ENCODE measurements around the gene USP13.

USP13 gene

DNA sequence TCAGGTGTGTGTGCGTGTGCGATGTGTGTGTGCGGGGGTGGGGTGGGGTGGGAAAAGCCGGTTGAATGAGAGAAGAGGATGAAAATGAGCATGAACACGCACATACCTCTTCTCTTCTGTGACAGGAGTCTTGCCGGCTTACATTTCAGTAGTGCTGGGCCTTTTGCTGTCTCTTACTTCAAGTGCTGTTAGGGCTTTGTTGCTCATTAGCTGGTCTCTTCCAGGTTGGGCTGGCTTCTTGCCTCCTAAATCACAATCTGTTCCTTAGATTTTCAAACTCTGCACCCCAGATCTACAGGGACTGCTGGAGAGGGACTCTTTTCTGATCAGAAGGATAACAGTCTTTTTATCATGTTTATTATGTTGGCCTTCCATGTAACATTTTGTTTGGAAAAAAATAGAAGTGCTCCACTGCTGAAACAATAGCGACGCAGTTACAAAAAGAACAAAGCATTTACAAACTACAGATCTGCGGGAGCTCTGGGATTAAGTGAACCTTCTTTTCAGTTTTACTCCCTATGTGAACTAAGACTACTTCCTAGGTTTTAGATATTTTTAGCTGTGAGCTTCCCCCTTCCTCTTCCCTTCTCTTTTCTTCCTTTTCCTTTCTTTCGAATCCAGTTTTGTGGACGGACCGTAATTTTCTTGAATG lies 48.5 kb downstream of the USP13 start:
- no peak for DNase-seq

DNA sequence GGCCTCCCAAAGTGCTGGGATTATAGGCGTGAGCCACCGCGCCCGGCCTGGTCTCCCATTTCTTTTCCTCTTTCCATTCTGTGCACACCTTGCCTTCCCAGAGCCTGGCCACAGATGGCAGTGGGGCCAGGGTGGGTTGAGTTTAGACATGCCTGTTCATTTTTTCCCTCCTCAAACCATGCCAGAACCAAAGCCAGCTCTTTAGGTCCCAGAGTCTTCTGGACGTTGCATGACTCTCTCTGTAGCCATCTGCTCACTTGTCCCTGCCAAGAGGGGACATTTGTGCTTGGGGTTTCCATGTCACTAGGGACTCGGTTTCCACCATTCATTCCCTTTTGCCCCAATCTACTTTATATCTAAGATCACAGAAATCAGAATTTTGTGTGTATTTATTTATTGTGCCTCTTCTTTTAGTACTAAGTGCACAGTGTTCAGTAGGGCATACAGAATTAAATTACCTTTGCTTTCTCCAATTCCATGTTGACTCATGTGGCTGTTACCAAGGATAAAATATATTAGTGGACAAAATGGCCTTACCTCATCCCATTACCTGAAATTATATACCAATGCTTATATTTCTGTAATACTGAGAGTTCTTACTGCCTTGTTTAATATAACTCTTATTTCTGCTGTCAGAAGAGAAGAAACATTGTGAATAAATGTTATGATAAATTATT lies 49.6 kb downstream of the USP13 start:
- no peak for DNase-seq

DNA sequence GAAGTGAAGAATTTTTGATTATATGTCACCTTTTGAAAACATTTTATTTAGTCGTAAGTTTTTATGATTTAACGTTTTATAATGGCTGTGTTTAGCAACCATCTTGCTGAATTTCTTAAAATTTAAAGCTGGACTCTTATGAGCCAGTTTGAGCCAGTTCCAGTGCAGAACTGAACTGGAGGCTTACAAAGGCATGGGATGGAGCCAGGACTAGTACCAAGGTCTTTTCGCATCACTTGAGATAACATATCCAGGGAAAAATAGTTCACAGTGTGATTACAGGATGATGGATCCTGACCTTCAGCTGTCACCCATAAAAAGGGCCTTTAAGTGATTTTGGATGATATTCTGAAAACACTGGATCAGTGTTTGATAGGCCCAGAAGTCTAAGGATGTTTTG lies 51.0 kb downstream of the USP13 start:
- no peak for DNase-seq

DNA sequence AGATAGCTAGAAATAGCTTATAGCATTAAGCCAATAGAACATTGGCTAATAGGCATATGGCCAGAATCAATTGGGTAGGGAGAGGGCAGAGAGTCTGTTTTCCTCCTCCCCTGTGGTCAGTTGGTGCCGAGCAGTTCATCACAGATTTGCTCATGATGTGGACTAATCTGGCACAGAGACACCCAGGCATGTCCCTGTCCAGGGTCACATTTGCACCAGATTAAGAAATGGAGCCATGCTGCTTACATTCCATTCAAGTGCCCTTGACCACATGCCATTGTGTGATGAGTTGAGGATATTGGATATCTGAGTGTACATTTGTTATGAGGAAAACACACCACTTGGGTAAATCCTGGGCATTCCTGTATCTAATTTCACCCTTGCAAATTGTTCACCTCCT lies 53.4 kb downstream of the USP13 start:
- DNase-seq: peak; percentile 21

DNA sequence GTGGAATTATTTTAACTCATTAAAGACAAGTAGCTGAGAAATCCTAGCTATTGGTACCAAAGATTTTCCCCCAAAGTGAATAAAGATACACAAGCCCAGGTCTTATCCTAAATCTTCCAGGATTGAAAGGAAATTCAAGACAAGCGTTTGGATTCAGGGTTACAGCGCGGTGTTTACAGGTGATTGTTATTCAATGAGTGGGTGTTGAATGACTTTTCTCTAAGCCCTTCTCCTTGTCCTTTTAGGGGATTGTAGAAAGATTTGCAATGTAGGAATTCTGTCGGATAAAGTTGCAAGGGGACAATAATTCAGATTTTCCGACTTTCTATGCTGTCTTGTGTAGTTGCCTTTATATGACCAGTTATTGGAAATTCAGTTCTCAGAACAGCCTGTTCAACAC lies 57.2 kb downstream of the USP13 start:
- DNase-seq: no peak

DNA sequence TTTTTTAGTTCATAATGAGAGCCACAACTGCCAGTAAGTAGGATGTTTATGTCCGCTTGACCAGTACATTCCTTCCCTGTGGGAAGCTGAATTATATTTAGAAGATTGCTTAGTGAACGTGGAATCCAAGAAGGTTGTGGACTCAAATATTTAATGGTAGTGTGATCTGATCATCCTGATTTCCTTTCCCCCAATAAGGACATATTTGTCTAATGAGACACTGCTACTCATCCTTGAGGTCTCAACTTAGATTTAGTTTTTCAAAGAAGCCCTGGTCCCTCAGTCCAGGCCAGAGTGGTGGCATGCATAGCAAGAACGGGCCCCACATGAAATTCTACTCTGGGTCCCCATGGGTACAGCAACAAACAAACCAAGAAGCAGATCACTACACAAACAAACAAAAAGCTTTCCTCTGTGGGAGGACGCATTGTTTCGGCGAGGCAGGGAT lies 60.8 kb downstream of the USP13 start:
- peak; percentile 89 for DNase-seq

DNA sequence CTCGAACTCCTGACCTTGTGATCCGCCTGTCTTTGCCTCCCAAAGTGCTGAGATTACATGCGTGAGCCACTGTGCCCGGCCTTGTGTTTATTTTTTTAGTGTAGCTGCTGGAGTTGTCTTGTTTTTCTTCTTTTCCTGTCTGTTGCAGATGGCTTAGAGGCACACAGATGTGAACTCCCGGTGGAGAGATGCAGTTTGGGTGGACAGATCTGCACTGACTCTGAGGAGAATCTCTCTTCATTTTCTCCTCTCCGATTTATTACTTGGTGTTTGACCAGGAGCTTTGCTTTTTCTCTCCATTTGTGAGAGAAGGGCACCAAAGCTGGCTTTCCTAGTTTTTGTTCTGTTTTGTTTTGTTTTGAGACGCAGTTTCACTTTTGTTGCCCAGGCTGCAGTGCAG lies 62.7 kb downstream of the USP13 start:
- DNase-seq: no peak

DNA sequence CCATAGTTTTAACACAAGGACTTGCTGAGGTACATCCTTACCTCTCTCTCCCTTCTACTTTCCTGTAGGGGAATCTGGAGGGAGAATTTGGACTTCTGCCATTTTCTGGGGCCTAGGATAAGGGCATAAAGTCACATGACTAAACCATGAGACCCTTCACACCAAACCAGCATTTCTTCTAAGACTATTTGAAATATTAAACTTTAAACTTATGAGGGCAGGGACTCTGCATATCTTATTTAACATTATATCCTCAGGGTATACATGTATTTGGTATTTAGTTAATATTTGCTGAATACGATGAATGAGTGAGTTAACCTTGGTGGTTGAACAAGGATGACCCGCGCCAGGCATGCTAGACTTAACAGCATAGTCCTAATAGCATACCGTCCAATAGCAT lies 63.4 kb downstream of the USP13 start:
- no peak for DNase-seq

DNA sequence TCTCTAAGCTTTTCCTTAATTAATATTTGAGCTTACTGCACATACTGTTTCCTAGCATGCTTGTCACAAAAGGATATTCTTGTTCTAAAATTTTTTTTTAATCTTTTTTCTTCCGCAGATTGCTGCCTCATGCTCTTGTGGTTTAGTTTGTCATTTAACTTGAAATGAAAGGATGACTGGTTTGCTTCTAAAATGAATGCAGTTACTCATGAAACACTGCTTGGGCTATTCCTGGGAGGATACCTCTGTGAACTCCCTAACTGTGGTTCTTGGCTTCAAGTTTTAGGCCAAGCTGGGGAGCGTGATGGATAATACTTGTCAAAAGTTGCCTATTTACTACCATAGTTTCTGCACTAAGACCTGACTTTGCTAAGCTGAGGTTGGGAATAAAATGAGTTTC lies 64.0 kb downstream of the USP13 start:
- DNase-seq: peak; percentile 82

DNA sequence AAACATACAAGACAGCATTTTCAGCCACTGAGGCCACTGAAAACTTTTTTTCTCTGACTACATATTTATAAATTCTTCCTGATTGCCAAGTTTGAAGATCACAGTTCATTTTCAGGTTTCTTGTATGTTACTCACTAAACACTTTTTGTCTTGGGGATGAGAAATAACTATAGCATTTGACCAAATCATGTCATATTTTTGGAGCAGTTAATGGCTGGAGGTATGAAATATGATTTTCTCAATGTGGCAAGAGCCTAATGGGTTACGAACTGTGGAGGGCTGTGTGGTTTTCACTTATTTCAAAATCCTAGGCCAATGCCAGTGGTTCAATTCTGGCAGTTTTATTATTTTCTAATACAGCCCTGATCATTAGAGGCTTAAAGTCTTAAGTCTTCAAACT lies 64.4 kb downstream of the USP13 start:
- DNase-seq: peak; percentile 45

DNA sequence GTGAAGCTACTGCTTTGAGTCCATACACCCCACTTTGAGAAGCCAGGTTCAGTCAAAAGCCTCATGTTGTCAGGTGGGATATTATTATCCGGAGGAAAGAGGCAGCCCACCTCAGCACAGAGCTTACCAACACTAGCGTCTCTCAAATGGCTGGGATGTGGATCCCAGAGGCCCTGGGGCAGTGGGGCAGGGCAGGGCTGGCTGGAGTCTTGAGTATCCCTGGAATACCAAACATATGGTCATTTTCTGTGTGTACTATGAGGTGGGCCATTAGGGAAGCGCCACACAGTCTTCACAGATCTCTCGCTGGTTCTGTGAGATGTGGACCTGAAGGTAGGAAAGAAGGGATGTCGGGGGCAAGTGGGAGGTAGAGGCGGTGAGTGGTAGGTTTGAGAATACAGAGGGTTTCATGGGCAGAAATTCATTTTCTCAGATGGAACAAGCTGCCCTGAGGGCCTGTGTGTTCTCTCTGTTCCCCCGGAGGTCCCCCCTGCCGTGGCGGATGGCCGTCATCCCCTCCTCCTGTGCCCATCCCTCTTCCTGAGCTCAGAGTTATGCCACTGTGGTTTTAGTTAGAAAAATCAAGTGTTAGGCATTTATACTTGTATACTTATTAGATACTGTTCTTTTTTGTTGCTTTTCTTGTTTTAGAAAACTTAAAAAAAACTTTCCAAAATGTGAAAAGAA lies 66.4 kb downstream of the USP13 start:
- DNase-seq: no peak

DNA sequence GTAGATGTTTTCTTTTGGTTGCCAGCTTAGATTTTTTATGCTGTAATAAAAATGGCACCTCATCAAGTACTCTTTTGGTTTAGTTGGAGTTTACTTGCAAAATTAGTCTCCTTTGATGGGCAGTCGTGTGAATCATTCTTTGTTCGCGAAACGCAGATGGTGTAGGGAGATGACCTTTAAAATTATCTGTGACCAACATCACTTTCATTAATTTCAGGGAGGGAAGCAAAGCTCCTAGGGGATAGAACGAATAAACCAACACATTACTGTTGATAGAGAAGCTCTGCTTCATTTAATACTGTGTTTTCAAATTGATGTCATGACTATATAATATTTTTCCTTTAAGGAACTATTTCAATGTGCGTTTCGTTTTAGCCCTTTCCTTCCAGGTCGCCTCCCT lies 67.4 kb downstream of the USP13 start:
- no peak for DNase-seq

DNA sequence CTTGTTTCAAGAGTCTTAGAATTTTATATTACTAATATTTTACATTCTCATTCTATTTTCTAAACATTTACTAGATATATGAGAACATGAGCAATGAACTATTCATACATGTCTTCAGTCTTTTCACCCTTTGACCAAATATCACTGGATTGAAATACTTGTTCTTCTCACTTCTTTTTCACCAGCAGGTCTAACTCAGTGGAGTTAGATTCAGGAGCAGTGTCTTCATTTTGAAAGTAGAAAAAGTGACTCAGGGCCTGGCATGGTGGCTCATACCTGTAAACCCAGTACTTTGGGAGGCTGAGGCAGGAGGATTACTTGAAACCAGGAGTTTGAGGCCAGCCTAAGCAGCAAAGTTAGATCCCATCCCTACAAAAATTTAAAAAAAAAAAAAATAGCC lies 70.8 kb downstream of the USP13 start:
- no peak for DNase-seq

DNA sequence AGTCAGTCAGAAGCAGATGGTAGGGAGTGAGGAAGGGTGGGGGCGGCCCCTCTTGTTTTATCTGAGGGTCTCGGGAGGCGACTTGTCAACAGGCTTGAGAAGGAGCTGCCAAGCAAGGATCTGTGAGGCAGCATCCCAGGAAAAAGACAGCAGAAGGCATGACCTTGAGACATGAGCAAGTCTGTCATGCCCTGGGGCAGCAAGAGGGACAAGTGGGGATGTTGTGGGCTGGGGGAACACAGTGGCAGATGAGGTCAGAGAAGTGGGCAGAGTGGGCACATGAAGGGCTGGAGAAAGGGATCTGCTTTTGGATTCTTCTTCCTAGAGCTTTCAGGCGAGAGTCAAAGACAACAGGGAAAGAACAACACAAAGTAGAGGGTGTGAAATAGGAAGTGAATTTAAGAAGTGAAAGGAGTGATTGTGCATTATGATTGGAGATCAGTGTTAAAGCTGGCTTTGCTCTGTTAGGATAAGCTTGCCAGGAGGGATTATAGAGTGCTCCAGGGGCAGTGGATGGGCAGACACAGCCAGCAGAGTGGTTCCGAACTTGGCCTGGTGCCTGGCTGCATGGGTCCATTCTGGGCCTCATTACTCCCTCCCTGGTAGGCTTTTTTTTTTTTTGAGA lies 73.3 kb downstream of the USP13 start:
- DNase-seq: no peak

DNA sequence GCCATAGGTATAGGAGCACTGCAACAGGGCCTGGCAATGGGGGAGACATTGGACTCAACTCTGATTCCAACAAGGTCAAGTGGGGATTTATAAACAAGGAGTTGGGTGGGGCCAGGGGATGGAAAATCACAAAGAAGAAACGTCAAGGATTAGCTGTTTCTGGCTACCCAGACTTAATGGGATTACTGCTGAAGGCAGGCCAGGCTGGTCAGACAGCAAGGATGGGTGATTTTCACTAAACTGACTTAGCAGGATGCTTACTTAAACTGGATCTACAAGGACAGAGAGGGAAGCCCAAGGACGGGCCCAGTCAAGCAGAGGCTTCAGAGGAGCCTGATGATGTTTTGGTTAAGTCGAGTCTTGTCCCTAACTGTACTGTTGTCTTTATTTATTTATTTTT lies 76.2 kb downstream of the USP13 start:
- no peak for DNase-seq

DNA sequence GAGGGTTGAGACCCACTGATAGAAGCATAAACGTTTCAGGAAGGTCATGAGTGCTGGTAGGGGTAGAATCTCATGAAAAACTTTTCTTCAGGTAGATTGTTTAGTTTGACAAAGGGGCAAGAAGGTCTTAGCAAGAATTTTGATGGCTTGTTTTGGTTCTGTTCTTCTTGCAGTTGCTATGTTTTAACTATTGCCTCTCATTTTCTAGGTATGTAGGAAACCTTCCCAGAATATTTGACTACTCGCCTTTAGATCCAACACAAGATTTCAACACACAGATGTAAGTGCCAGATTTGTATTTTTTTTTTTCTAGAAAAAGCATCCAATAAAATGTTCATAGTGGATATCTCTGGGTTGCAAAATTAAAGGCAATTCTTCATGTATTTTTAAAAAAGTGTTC lies 77.1 kb downstream of the USP13 start:
- no peak for DNase-seq

DNA sequence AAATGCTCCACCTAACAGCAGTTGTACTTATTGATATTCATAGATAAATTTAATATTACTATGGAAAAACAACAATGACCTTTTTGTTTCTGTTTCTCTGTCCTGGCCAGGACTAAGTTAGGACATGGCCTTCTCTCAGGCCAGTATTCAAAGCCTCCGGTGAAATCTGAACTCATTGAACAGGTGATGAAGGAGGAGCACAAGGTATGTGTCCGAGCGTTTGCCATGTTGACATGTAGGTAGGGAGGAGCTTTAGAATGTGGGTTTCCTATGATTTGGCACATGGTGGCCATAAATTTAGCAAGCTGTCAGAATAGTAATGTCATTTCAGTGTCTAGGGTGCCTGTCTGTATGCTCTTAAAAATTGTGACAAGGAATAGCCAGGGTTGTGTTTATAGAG lies 77.7 kb downstream of the USP13 start:
- no peak for DNase-seq

DNA sequence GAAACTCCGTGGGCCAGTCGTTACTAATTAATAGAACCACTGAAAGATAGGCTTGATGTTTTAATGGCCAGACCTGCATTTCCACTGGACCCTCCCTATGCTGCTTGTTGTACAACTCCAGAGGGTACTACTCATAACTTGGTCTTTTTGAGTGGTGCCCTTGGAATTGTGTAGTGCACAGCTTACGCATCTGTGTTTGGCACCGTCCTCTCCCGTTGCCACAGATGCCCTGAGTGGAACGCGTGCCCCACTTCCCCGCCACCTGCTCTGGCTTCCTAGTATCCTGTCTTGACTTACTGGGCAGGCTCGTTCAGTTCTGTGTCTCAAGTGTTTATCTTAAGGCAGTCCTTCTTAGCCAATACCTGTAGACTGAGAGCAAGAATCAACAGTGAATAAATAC lies 78.7 kb downstream of the USP13 start:
- DNase-seq: no peak

DNA sequence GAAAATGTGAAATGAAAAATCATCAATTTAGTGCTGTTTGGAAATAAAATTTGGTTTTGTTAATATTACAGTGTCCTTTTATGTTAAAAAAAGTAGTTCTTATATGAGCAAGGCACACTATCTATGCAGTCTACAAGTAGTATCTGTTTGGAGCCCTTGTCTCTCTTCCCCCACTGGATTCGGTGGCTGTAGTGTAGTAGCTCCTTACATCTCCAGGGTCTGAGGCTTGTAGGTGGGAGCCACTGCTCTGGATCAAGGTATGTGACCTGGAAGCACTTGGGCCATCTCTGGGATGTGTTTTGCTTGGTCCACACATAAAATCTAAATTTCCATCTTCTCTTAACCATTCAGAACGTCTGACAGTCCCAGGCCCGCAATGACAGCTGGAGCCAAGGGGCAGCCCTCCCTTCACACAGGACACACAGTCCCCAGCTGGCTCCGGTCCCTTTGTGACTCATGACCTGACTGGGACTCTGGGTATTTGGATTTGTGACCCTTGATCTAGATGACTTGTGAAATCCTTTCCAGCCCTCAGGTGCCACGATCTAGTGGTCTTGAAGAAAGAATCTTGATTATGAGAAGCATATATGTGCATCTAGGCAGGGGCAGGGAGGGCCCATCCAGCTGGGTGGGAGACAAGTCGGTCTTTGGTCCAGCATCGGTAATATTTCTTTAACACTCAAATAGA lies 80.0 kb downstream of the USP13 start:
- DNase-seq: no peak

DNA sequence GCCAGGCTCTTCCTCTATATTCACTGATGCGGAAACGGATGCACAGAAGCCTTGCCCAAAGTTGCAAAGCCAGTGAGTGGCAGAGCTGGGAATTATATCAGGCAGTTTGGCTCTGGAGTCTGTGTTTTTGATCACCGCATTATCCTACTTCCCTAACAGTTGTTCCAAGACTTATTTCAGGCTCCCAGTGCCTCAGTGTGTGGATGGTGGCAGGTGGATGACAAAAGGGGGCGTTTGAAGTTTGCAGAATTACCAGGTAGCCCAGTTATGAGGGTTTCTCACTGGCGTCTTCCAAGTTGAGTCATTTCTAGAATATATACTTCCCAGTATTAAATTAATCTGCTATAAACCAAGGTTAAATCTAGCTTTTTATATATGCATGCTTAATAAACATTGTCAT lies 81.0 kb downstream of the USP13 start:
- DNase-seq: no peak

DNA sequence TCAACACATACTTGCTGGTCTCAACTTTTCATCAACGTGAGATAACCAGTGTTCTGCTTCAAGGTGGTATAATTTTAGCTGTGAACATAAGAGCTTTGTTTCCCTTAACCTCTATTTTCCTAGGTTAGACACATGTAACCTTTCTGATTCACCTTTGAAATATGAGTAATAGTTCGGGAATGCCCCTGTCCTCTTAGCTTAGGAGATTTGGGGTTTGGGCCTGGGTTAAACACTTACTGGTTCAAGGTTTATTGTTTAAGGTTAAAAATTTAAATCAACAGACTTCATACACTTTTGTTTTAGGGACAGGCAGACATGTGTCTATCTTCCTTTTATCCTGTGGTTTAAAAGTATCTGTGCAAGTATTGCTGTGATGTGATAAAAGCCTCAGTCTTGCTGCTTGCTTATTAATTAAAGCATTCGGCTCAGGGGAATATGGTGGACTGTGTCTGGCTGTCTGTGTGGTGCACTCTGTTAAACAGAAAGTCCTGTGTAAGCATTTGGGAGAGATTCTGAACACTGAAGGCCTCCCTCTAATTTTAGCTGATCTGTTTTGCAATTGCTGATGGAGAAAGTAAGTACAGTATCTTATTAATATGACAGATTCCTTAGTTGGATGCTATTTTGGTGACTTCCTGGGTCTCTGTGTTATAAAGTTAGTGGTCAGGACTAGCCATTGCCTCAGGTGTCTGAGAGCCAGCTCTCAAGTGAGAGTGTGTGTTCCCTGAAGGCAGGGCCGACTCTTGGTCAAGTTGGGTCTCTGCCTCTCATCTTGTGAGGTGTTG lies 81.8 kb downstream of the USP13 start:
- no peak for DNase-seq

DNA sequence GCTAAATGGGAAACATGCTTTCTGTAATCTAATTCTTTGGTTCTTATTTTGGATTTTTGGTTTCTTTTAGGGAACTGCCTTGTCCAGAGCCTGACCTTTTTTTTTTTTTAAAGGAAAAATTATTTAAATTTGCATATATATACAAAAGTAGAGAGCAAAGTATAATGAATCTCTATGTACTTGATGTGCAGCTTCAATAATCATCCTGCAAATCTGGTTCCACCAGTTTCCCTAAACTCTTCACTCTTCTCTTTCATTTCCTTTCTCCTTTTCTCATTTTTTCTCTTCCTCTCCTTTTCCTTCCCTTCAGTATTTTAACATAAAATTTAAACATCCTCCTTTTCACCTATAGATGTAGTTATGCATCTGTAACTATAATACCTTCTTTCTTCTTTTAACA lies 82.5 kb downstream of the USP13 start:
- no peak for DNase-seq
